H9 (cell line): ENCODE results near the gene PIK3C2B. TPM values are rescaled to one million over a fixed set of nuclear protein-coding genes. Genes with fewer than 3 reads are reported as not detected.

Experiments
- DNase-seq: peaks from one replicate; pipeline ENCODE4 v3.0.0-alpha.2; 2017
- H2AFZ ChIP-seq: one replicate; pipeline ENCODE4 v1.6.1; 2013; ENCODE audit warnings: mild to moderate bottlenecking, low read length, control low read depth, moderate library complexity
- H2AK5ac ChIP-seq: 2 replicates; pipeline ENCODE4 v1.6.1; 2013; ENCODE audit warnings: low read length, control low read depth, mixed read lengths; ENCODE audit not compliant: insufficient read length
- H2BK120ac ChIP-seq: one replicate; pipeline ENCODE4 v1.6.1; 2013; ENCODE audit warnings: low read depth, mild to moderate bottlenecking, low read length, control low read depth, inconsistent platforms; ENCODE audit not compliant: poor library complexity, severe bottlenecking
- H2BK12ac ChIP-seq: 2 replicates; pipeline ENCODE4 v1.6.1; 2013; ENCODE audit warnings: low read length, control low read depth, mixed read lengths, low read depth; ENCODE audit not compliant: insufficient read length
- H2BK15ac ChIP-seq: 2 replicates; pipeline ENCODE4 v1.6.1; 2013; ENCODE audit warnings: low read depth, low read length, control low read depth
- H2BK20ac ChIP-seq: one replicate; pipeline ENCODE4 v1.6.1; 2013; ENCODE audit warnings: low read depth, mild to moderate bottlenecking, low read length, control low read depth, inconsistent platforms; ENCODE audit not compliant: poor library complexity, severe bottlenecking
- H2BK5ac ChIP-seq: 2 replicates; pipeline ENCODE4 v1.6.1; 2013; ENCODE audit warnings: low read length, control low read depth, mixed read lengths; ENCODE audit not compliant: insufficient read length
- H3K14ac ChIP-seq: 2 replicates; pipeline ENCODE4 v1.6.1; 2013; ENCODE audit warnings: low read length, control low read depth; ENCODE audit not compliant: insufficient read depth
- H3K18ac ChIP-seq: 2 replicates; pipeline ENCODE4 v1.6.1; 2013; ENCODE audit warnings: low read depth, mild to moderate bottlenecking, mixed read lengths, low read length, control low read depth; ENCODE audit not compliant: insufficient read length
- H3K23ac ChIP-seq: 2 replicates; pipeline ENCODE4 v1.6.1; 2013; ENCODE audit warnings: low read length, control low read depth, mixed read lengths, low read depth; ENCODE audit not compliant: insufficient read length
- H3K23me2 ChIP-seq: 2 replicates; pipeline ENCODE4 v1.6.1; 2013; ENCODE audit warnings: low read depth, mild to moderate bottlenecking, mixed read lengths, low read length, control low read depth; ENCODE audit not compliant: insufficient read length, poor library complexity, severe bottlenecking
- H3K27ac ChIP-seq: 2 replicates; pipeline ENCODE4 v1.5.1; 2013; ENCODE audit warnings: low read length, control low read depth, mixed read lengths, low read depth; ENCODE audit not compliant: insufficient read length
- H3K27me3 ChIP-seq: 2 replicates; pipeline ENCODE4 v1.6.1; 2013; ENCODE audit warnings: low read length, control low read depth, inconsistent platforms; ENCODE audit not compliant: insufficient read depth
- H3K4ac ChIP-seq: 2 replicates; pipeline ENCODE4 v1.6.1; 2013; ENCODE audit warnings: low read depth, mild to moderate bottlenecking, control low read depth, inconsistent platforms, low read length, moderate library complexity
- H3K4me1 ChIP-seq: 2 replicates; pipeline ENCODE4 v1.6.1; 2013; ENCODE audit warnings: low read length, control low read depth, inconsistent platforms; ENCODE audit not compliant: insufficient read depth
- H3K4me2 ChIP-seq: 2 replicates; pipeline ENCODE4 v1.6.1; 2013; ENCODE audit warnings: low read length, control low read depth, mixed read lengths; ENCODE audit not compliant: insufficient read length, insufficient read depth
- H3K56ac ChIP-seq: 2 replicates; pipeline ENCODE4 v1.6.1; 2013; ENCODE audit warnings: low read depth, mild to moderate bottlenecking, mixed read lengths, low read length, control low read depth; ENCODE audit not compliant: insufficient read length
- H3K79me1 ChIP-seq: 2 replicates; pipeline ENCODE4 v1.6.1; 2013; ENCODE audit warnings: low read depth, mild to moderate bottlenecking, moderate library complexity, low read length, control low read depth, inconsistent platforms; ENCODE audit not compliant: insufficient read depth, poor library complexity, severe bottlenecking
- H3K79me2 ChIP-seq: 2 replicates; pipeline ENCODE4 v1.6.1; 2013; ENCODE audit warnings: low read length, control low read depth, inconsistent platforms; ENCODE audit not compliant: insufficient read depth
- H3K9ac ChIP-seq: 2 replicates; pipeline ENCODE4 v1.6.1; 2013; ENCODE audit warnings: low read length, control low read depth, mixed read lengths; ENCODE audit not compliant: insufficient read length; ENCODE audit errors: extremely low read depth
- H3K9me3 ChIP-seq: one replicate; pipeline ENCODE4 v1.6.1; 2013; ENCODE audit warnings: low read depth, low read length, inconsistent platforms; ENCODE audit not compliant: control insufficient read depth
- H3T11ph ChIP-seq: one replicate; pipeline ENCODE4 v1.6.1; 2013; ENCODE audit warnings: mild to moderate bottlenecking, low read length, control low read depth, inconsistent platforms
- H4K20me1 ChIP-seq: one replicate; pipeline ENCODE4 v1.6.1; 2013; ENCODE audit not compliant: control insufficient read depth, insufficient read length, insufficient read depth
- H4K5ac ChIP-seq: 2 replicates; pipeline ENCODE4 v1.6.1; 2013; ENCODE audit warnings: low read depth, mild to moderate bottlenecking, mixed read lengths, low read length, control low read depth; ENCODE audit not compliant: insufficient read length
- H4K8ac ChIP-seq: replicated peaks from 2 replicates; pipeline ENCODE4 v1.6.1; 2013; ENCODE audit warnings: low read length, control low read depth, mixed read lengths, low read depth; ENCODE audit not compliant: insufficient read length
- H4K91ac ChIP-seq: 2 replicates; pipeline ENCODE4 v1.6.1; 2013; ENCODE audit warnings: low read depth, mild to moderate bottlenecking, moderate library complexity, mixed read lengths, low read length, control low read depth; ENCODE audit not compliant: insufficient read length
- H3K27ac Mint-ChIP-seq, 3 experiments: 2 replicates in 2 of 3; 3 replicates in 1 of 3; pipeline ENCODE4 v1.8.0; 2020 to 2021; ENCODE audit warnings: mixed read lengths in 3 of 3, mild to moderate bottlenecking in 1 of 3, moderate library complexity in 1 of 3
- H3K27me3 Mint-ChIP-seq: 2 replicates; pipeline ENCODE4 v1.8.0; 2021; ENCODE audit warnings: low read depth, mild to moderate bottlenecking, moderate library complexity, mixed read lengths
- H3K36me3 Mint-ChIP-seq, 3 experiments: 2 replicates in 2 of 3; 3 replicates in 1 of 3; pipeline ENCODE4 v1.8.0; 2020 to 2021; ENCODE audit warnings: low read depth in 3 of 3, mixed read lengths in 3 of 3; ENCODE audit not compliant: insufficient read depth in 1 of 3
- H3K4me1 Mint-ChIP-seq, 2 experiments: 2 replicates each; pipeline ENCODE4 v1.8.0; 2020; ENCODE audit warnings: mixed read lengths in 2 of 2
- H3K4me3 Mint-ChIP-seq, 2 experiments: 2 replicates in 1 of 2; 3 replicates in 1 of 2; pipeline ENCODE4 v1.8.0; 2020 to 2021; ENCODE audit warnings: mild to moderate bottlenecking in 2 of 2, mixed read lengths in 2 of 2, moderate library complexity in 1 of 2
- H3K9me3 Mint-ChIP-seq, 2 experiments: 2 replicates in 1 of 2; 3 replicates in 1 of 2; pipeline ENCODE4 v1.8.0; 2020; ENCODE audit warnings: mild to moderate bottlenecking in 2 of 2, mixed read lengths in 2 of 2, moderate library complexity in 1 of 2
- CTCF ChIP-seq: fragments of 200-600 bp; sonication (generic); conservative IDR thresholded peaks from 3 replicates; pipeline ENCODE4 v1.8.0; 2021; ENCODE audit warnings: antibody characterized with exemption, mild to moderate bottlenecking
- whole genome bisulfite sequencing: extraction: QIAGEN DNeasy Blood & Tissue Kit; methylation state at CpG from one replicate; pipeline ENCODE4 v1.1.7; 2013; ENCODE audit warnings: missing lambda C conversion rate, low lambda C conversion rate, mixed read lengths; ENCODE audit not compliant: insufficient read length; ENCODE audit errors: extremely low coverage; 5-methylcytosine and 5-hydroxymethylcytosine counted together
- total RNA-seq: library from RNA; stranded (reverse); gene quantifications from 2 replicates; pipeline ENCODE4 v1.2.1, GENCODE V29; 2021

The PIK3C2B gene
- total RNA-seq, 1 experiment from 2014 or later = 13.1 TPM

- Histone ChIP-seq H4K20me1 (no peaks in the 10 kb centered on the region), H3K23me2 (peaks cover 16% of the 10 kb centered on the region), H3K14ac (no peak overlapping the region), H2AK5ac (no peak overlapping the region), H3K4ac (no peak overlapping the region), H3K27ac (no peak overlapping the region), H3K18ac (no peak overlapping the region), H4K5ac (no peak overlapping the region), H3K27me3 (no peaks in the 10 kb centered on the region), H2BK20ac (no peak overlapping the region), H2BK5ac (no peak overlapping the region), H2BK120ac (no peak overlapping the region), H3K4me2 (peak overlapping the region; percentile 78), H3K79me1 (no peaks in the 10 kb centered on the region), H3K9ac (peak overlapping the region; percentile 76), H2BK15ac (no peak overlapping the region), H2BK12ac (no peak overlapping the region), H2AFZ (no peak overlapping the region), H3K56ac (no peak overlapping the region), H3K23ac (no peak overlapping the region), H3K9me3 (no peaks in the 10 kb centered on the region), H3K4me1 (peaks cover 12% of the 10 kb centered on the region; the same call in 1 of the 2 replicates), H4K91ac (no peak overlapping the region), H4K8ac (no peak overlapping the region), H3T11ph (no peak overlapping the region), H3K79me2 (no peaks in the 10 kb centered on the region)
- no peaks in the 10 kb centered on the region for H3K9me3 Mint-ChIP-seq
- no peak for TF ChIP-seq CTCF
- H3K36me3 Mint-ChIP-seq = no peaks in the 10 kb centered on the region
- DNase-seq = no peak
- peak overlapping the region in 2 of 3 experiments; percentile 37 to 62; a peak in 2 of 7 replicates for H3K27ac Mint-ChIP-seq
- no CpG with 5 or more reads among the region's 15 CpGs for WGBS
- H3K4me1 Mint-ChIP-seq = peaks cover 28 to 32% of the 10 kb centered on the region in 2 experiments
- peak overlapping the region; percentile 74 to 88 for H3K4me3 Mint-ChIP-seq
- H3K27me3 Mint-ChIP-seq = peaks cover 20% of the 10 kb centered on the region
These were observed 1.2 kb downstream of the PIK3C2B start for GRCh38 chr1:204493145-204493983.
